Measurements from ENCODE around the gene ARHGAP26.

- TF ChIP-seq POLR2AphosphoS5 (IDR thresholded peaks at IDR 0.05; ENCODE audit: low read depth, low read length) (no peak), TAF1 (IDR thresholded peaks at IDR 0.05; ENCODE audit: borderline replicate concordance, insufficient read depth, low read length) (no peak), REST (IDR thresholded peaks at IDR 0.05; ENCODE audit: insufficient read depth in 1 of 2, low read depth in 2 of 2, low read length in 2 of 2) (no peak), SIN3A (IDR thresholded peaks at IDR 0.05; ENCODE audit: borderline replicate concordance, insufficient read depth, low read length) (no peak)
Observed at GRCh38 chr5:142808878-142809598, 38.9 kb downstream of the ARHGAP26 start.

Measured in PFSK-1 (cell line).